GM12891 (cell line): ENCODE results near the gene RANGRF.

Experiments
- DNase-seq: peaks from one replicate; pipeline ENCODE4 v3.0.0; 2011; ENCODE audit warnings: low spot score; ENCODE audit not compliant: insufficient read length
- FAIRE-seq: peaks from 2 replicates; lab custom pipeline; 2011; peaks lifted over from hg19 to GRCh38; lab: Jason Lieb, UNC
- PAX5 ChIP-seq: IDR thresholded peaks from 2 replicates; pipeline ENCODE4 v1.6.1; 2011; ENCODE audit warnings: low read length, moderate library complexity, mild to moderate bottlenecking; ENCODE audit not compliant: insufficient read depth, severe bottlenecking
- POLR2A ChIP-seq: IDR thresholded peaks from 2 replicates; pipeline ENCODE4 v1.6.1; 2011; ENCODE audit warnings: low read depth, low read length, control low read depth
- POLR2AphosphoS5 ChIP-seq: IDR thresholded peaks from 2 replicates; pipeline ENCODE4 v1.6.1; 2011; ENCODE audit warnings: low read depth, low read length, control low read depth
- POU2F2 ChIP-seq: IDR thresholded peaks from 2 replicates; pipeline ENCODE4 v1.6.1; 2011; ENCODE audit warnings: low read depth, mild to moderate bottlenecking, control low read depth, low read length, moderate library complexity
- SPI1 ChIP-seq: IDR thresholded peaks from 2 replicates; pipeline ENCODE4 v1.6.1; 2011; ENCODE audit warnings: low read depth, low read length, control low read depth
- TAF1 ChIP-seq: IDR thresholded peaks from 2 replicates; pipeline ENCODE4 v1.6.1; 2011; ENCODE audit warnings: low read depth, low read length, control low read depth

Gene RANGRF

DNA sequence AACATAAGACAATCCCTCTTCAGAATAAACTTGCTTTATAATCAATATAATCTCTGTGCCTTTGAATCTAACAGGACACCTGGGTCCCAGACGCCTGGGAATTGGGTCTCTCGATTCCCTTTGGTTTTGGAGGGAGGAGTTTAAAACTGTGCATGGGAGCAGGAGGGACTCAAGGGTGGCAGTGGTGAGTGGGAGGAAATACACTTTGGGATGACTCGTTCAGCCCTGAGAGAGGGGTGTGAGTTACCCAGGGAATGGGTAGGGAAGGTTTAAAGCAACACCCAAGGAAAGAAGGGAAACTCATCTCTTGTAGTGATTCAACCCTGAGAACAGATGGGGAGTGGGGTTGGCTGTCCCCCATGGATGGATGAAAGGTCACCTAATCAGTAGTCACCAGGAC is 1.6 kb downstream of the RANGRF start:
- no peak for TF ChIP-seq POU2F2
- no peak for TF ChIP-seq POLR2A
- TF ChIP-seq PAX5 = no peak
- TF ChIP-seq POLR2AphosphoS5 = no peak
- TF ChIP-seq TAF1 = no peak
- TF ChIP-seq SPI1 = no peak
- FAIRE-seq = peak; percentile 20
- no peak for DNase-seq

DNA sequence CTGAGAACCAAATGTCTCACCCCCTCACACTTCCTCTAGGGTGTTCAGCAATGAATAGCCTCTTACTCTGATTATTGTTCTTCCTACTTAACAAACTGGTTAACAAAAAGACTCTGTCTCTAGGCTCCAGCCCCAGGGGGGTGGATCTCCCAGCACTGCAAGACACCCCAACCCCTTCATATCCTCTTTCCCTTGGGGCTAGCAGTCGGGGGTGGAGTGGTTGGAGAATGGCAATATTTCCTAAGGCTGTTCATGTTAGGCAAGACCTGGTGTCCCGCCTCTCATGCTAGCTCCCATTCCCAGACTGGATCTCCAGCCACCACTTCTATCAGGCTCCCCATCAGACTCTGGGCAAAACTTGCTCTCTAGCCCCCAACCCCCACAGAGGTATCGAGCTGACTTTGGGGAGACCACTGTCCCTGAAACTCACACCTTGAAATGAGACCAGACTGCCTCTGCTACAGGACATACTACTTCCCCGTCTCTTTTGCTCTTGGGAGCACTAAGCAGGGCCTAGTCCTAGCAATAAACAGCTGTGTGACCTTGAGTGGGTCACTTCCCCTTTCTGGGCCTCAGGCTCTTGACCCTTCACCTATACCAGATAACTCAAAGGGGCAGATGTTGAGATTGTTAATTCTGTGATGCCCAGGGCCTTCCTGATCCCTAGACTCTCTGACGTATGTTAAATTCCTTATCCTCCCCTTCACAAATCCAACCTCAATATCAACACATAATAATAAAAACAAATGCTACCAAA is 4.3 kb downstream of the RANGRF start:
- FAIRE-seq (no peak), DNase-seq (no peak)
- TF ChIP-seq SPI1 (peak; percentile 87), TAF1 (no peak)

DNA sequence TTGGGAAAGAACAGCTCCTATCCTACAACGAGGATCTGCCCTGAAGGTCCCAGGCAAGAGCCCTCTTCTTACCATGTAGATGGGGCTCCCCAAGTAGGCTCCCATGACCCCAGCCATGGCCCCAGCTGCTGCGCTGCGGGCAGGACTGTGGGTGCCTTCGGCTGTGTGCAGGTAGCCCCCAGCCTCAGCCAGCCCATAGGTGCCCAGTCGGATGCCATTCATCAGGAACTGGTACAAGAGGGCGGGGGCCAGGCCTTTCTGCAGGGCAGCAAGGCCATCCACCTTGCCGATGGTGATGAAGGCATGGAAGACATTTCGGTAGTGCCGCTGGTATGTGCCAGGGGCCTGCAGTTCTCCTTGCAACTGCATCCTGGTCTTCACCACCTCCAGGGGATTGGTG is 5.9 kb downstream of the RANGRF start:
- DNase-seq (no peak), FAIRE-seq (no peak)
- no peak for TF ChIP-seq POU2F2
- no peak for TF ChIP-seq TAF1
- TF ChIP-seq POLR2AphosphoS5 = no peak
- no peak for TF ChIP-seq SPI1
- TF ChIP-seq PAX5 = no peak
- TF ChIP-seq POLR2A = no peak

DNA sequence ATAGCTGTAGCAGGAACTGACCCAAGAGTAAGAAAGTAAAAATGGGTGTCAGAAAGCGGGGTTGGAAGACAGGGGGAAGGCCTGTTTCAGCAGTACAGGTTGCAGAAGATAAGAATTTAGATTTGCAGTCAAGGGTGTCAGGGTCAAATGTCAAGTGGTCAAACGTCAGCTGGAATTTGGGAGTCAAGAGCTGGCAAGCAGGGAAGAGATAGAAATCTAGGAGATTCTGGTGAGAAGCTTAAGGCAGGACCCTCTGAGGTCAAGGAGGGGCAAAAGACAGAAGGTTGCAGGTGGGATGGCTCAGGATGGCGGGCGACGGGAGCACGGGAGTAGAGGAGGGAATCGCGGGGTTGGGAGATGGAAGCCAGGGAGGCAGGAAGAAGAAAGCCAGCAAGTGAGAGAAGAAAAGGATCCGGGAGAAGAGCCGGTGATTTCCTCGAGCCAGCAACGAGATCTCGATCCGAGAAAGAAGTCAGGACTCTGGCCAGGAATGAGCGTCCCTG is 6.4 kb downstream of the RANGRF start:
- no peak for DNase-seq
- no peak for FAIRE-seq
- no peak for TF ChIP-seq POLR2AphosphoS5
- no peak for TF ChIP-seq POLR2A
- no peak for TF ChIP-seq SPI1
- TF ChIP-seq POU2F2 = no peak
- no peak for TF ChIP-seq TAF1
- no peak for TF ChIP-seq PAX5

DNA sequence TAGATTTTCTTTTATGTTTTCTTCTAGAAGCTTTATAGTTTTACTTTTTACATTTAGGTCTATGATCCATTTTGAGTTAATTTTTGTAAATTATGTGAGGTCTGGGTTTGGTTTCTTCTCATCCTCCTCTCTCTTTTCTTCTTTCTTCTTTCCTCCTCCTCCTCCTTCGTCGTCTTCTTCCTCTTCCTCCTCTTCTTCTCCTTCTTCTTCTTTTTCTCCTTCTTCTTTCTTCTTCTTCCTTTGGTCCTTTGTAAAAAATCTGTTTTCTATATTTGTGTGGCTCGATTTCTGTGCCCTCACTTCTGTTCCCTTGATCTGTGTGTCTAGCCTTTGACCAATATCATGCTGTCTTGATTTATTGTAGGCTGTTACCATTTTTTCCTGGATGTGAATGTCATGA is 11.8 kb downstream of the RANGRF start:
- FAIRE-seq (no peak), DNase-seq (no peak)
- TF ChIP-seq TAF1 (no peak), SPI1 (no peak), POLR2AphosphoS5 (no peak), PAX5 (no peak), POLR2A (no peak), POU2F2 (no peak)

DNA sequence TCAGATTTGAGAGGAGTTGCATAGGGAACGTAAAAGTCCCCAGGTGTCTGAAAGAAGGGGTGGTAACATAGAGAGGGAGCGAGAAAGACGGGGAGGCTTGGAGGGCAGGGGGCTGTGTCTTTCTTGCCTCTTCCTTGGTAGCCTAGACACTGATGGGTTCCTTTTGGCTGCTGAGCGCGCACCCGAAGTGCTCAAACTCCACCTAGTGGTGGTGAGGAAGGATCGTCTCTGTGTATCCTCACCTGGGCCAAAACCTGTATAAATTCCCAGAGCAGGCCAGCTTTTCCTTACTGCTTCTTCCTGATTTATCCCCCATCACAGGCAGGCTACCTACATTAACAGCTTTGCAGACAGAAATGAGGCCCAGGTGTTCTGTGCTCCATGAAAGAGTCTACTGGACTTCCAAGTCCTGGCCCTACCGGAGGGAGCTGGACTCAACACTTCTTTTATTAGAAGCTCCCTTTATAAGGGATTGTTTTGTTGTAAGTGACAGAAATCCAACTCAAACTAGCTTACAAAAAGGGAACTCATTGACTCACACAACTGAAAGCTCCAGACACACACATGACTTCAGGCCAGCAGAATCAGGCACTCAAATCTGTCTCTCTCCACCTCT is 12.3 kb downstream of the RANGRF start:
- DNase-seq (peak; percentile 72), FAIRE-seq (peak; percentile 90)
- no peak for TF ChIP-seq TAF1
- no peak for TF ChIP-seq POLR2AphosphoS5
- no peak for TF ChIP-seq POLR2A
- no peak for TF ChIP-seq SPI1
- no peak for TF ChIP-seq POU2F2
- no peak for TF ChIP-seq PAX5

DNA sequence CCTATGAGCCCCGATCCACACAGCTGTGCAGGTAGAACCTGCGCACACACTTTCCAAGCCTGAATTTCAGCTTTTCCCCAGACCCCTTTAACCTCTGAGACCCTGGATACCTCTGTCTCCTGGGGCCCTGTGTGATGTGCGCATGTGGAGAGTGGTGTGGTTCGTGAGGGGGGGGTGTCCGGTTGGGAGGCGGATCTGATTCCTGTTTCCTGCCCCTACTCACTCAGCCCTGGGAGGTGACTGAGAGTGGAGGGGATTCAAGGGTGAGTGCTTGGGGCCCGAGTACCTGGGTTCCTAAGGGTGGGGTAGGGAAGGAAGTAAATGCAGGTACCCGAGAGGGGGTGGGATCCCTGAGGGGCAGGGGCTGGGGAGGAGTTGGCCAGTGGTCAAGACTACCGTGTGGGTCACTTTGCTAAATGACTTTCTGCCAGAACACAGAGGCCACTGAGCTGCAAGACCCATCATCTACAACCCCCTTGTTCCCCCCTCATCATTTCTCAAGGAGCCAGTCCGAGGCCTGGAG is 22.2 kb downstream of the RANGRF start:
- DNase-seq (no peak), FAIRE-seq (no peak)
- TF ChIP-seq SPI1 (no peak), PAX5 (no peak), TAF1 (no peak)

DNA sequence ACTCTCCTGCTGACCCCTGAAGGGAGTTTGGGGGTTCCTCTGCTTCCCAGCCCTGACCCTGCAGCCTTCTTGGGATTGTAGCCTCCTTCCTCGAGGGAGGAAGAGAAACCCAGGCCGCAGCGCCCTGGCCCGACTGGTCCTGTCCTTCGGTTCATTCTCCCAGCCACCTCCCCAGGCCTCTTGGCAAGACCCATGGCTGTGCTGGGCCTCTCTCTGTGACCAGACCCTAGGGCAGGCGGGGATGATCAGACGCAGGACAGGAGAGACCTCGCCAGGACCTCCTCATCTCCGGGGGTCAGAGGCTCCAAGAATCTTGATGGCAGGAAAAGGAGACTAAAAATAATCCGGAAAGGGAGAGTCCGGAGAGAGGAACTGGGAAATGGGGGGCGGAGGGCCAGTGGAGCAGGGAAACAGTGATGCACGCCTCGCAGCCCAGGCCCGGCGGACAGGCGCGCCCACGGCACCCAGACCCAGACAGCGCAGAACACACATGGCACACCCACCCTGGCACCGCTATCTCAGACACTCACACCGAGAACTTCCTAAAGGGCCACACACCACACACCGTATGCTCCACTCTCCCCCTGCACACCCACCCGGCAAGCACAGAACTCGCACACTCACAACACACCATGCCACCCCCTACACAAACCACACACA is 22.8 kb downstream of the RANGRF start:
- FAIRE-seq (no peak), DNase-seq (no peak)
- TF ChIP-seq POLR2A (no peak), SPI1 (no peak), TAF1 (no peak), POU2F2 (no peak), POLR2AphosphoS5 (no peak), PAX5 (no peak)

DNA sequence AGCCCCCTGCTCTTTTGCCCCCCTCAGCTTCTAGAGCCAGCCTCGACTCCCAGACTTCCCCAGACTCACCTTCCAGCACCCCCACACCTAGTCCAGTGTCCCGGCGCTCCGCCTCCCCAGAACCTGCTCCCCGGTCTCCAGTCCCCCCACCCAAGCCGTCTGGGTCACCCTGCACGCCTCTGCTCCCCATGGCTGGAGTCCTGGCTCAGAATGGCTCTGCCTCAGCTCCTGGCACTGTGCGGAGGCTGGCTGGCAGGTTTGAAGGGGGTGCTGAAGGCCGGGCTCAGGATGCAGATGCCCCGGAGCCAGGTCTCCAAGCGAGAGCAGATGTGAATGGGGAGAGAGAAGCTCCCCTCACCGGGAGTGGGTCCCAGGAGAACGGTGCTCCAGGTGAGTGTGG is 23.8 kb downstream of the RANGRF start:
- DNase-seq = no peak
- no peak for FAIRE-seq
- no peak for TF ChIP-seq TAF1
- TF ChIP-seq PAX5 = no peak
- TF ChIP-seq POU2F2 = no peak
- TF ChIP-seq POLR2A = no peak
- no peak for TF ChIP-seq POLR2AphosphoS5
- TF ChIP-seq SPI1 = no peak

DNA sequence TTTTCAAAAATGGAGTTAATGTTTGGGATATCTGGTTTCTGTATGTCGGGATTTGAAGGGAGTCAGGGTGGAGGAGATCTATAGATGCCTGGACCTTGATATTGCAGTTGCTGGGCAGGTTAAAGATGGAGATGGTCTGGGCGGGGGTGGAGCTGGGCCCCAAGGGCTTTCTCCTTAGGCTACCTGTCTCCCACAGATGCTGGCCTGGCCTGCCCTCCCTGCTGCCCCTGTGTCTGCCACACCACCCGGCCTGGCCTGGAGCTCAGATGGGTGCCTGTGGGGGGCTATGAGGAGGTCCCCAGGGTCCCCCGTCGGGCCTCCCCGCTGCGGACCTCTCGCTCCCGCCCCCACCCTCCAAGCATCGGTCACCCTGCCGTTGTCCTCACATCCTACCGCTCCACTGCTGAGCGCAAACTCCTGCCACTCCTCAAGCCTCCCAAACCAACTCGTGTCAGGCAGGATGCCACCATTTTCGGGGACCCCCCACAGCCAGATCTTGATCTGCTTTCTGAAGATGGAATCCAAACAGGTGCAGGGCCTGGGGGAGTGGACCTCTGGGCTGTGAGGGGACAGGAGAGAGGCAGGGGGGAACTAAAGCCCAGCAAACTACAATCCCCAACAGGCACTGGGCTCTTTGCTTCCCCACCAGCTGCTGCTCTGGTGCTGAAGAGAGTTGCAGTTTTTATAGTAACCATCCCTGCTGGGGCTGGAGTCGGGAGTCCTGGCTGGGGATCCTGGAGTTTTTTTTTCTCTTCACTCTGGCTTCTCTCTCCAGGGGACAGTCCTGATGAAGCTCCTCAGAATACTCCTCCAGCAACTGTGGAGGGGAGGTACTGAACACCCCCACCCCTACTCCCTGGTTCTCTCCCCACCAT is 24.5 kb downstream of the RANGRF start:
- no peak for TF ChIP-seq TAF1
- TF ChIP-seq POLR2A = no peak
- no peak for TF ChIP-seq PAX5
- no peak for TF ChIP-seq POU2F2
- no peak for TF ChIP-seq POLR2AphosphoS5
- no peak for TF ChIP-seq SPI1
- DNase-seq (no peak), FAIRE-seq (no peak)
